Measurements from ENCODE around the gene PPIL4.
A peak's percentile ranks its signal among the peaks of the same experiment; 100 is the strongest.

PPIL4 gene

GRCh38 chr6:149567945-149568585 is 22.2 kb upstream of the PPIL4 start:
- no peak for DNase-seq
- H4K20me1 ChIP-seq (ENCODE audit: insufficient read depth, low read length) = no peaks in the 10 kb centered on the region
- TF ChIP-seq EZH2 (optimal IDR thresholded peaks at IDR 0.05; ENCODE audit: low read depth, low read length) (no peak), EZH2phosphoT487 (IDR thresholded peaks at IDR 0.05; ENCODE audit: low read length) (no peak), CTCF (IDR thresholded peaks at IDR 0.05; ENCODE audit: low read length) (no peak)
- no peaks in the 10 kb centered on the region for H3K9me2 ChIP-seq (replicated peaks; ENCODE audit: insufficient read depth, low read length)
- no peak overlapping the region for H3K4me3 ChIP-seq (ENCODE audit: low read length)
- H2AFZ ChIP-seq (ENCODE audit: low read length) = no peak overlapping the region
- H3K4me1 ChIP-seq (ENCODE audit: low read length) = peaks cover 6% of the 10 kb centered on the region; the same call in 1 of the 2 replicates
- no peaks in the 10 kb centered on the region; the same call in 1 of the 2 replicates for H3F3A ChIP-seq (ENCODE audit: insufficient read depth, low read length)
- H3K27ac ChIP-seq (ENCODE audit: low read length) = no peak overlapping the region
- no peaks in the 10 kb centered on the region for H3K9me3 ChIP-seq (replicated peaks; ENCODE audit: insufficient read depth, low read length)
- no peak overlapping the region for H3K4me2 ChIP-seq (ENCODE audit: low read depth, low read length)
- H3K36me3 ChIP-seq (replicated peaks; ENCODE audit: insufficient read depth, low read length) = no peaks in the 10 kb centered on the region
- H3K9ac ChIP-seq (ENCODE audit: low read length) = no peak overlapping the region
- H3K27me3 ChIP-seq (replicated peaks; ENCODE audit: insufficient read depth, low read length) = peaks cover 16% of the 10 kb centered on the region
- peaks cover 24% of the 10 kb centered on the region for H3K79me2 ChIP-seq (ENCODE audit: low read length)

GRCh38 chr6:149567194-149567586 is 21.3 kb upstream of the PPIL4 start:
- peak overlapping the region; percentile 74 for H3K4me2 ChIP-seq (ENCODE audit: low read depth, low read length)
- H3F3A ChIP-seq (ENCODE audit: insufficient read depth, low read length) = no peaks in the 10 kb centered on the region; the same call in 1 of the 2 replicates
- H4K20me1 ChIP-seq (ENCODE audit: insufficient read depth, low read length) = no peaks in the 10 kb centered on the region
- H3K36me3 ChIP-seq (replicated peaks; ENCODE audit: insufficient read depth, low read length) = no peaks in the 10 kb centered on the region
- peak; percentile 24 for DNase-seq
- no peaks in the 10 kb centered on the region for H3K9me2 ChIP-seq (replicated peaks; ENCODE audit: insufficient read depth, low read length)
- peak overlapping the region; percentile 69 for H3K9ac ChIP-seq (ENCODE audit: low read length)
- no peaks in the 10 kb centered on the region for H3K9me3 ChIP-seq (replicated peaks; ENCODE audit: insufficient read depth, low read length)
- H3K4me1 ChIP-seq (ENCODE audit: low read length) = peaks cover 6% of the 10 kb centered on the region; the same call in 1 of the 2 replicates
- H3K4me3 ChIP-seq (ENCODE audit: low read length) = peak overlapping the region; percentile 75
- peak overlapping the region; percentile 63 for H2AFZ ChIP-seq (ENCODE audit: low read length)
- peaks cover 16% of the 10 kb centered on the region for H3K27me3 ChIP-seq (replicated peaks; ENCODE audit: insufficient read depth, low read length)
- TF ChIP-seq EZH2phosphoT487 (IDR thresholded peaks at IDR 0.05; ENCODE audit: low read length) (no peak), CTCF (IDR thresholded peaks at IDR 0.05; ENCODE audit: low read length) (no peak), EZH2 (optimal IDR thresholded peaks at IDR 0.05; ENCODE audit: low read depth, low read length) (no peak)
- H3K27ac ChIP-seq (ENCODE audit: low read length) = peak overlapping the region; percentile 55; the same call in 1 of the 2 replicates
- peaks cover 24% of the 10 kb centered on the region for H3K79me2 ChIP-seq (ENCODE audit: low read length)

GRCh38 chr6:149566410-149567193 is 20.8 kb upstream of the PPIL4 start:
- H4K20me1 ChIP-seq (ENCODE audit: insufficient read depth, low read length) = no peaks in the 10 kb centered on the region
- DNase-seq = peak; percentile 10
- H2AFZ ChIP-seq (ENCODE audit: low read length) = peak overlapping the region; percentile 63
- peaks cover 16% of the 10 kb centered on the region for H3K27me3 ChIP-seq (replicated peaks; ENCODE audit: insufficient read depth, low read length)
- H3K36me3 ChIP-seq (replicated peaks; ENCODE audit: insufficient read depth, low read length) = no peaks in the 10 kb centered on the region
- H3K4me2 ChIP-seq (ENCODE audit: low read depth, low read length) = peak overlapping the region; percentile 74
- TF ChIP-seq EZH2phosphoT487 (IDR thresholded peaks at IDR 0.05; ENCODE audit: low read length) (no peak), EZH2 (optimal IDR thresholded peaks at IDR 0.05; ENCODE audit: low read depth, low read length) (no peak), CTCF (IDR thresholded peaks at IDR 0.05; ENCODE audit: low read length) (no peak)
- peaks cover 6% of the 10 kb centered on the region; the same call in 1 of the 2 replicates for H3K4me1 ChIP-seq (ENCODE audit: low read length)
- H3K9ac ChIP-seq (ENCODE audit: low read length) = peak overlapping the region; percentile 69
- no peaks in the 10 kb centered on the region for H3K9me2 ChIP-seq (replicated peaks; ENCODE audit: insufficient read depth, low read length)
- no peaks in the 10 kb centered on the region for H3K9me3 ChIP-seq (replicated peaks; ENCODE audit: insufficient read depth, low read length)
- peaks cover 24% of the 10 kb centered on the region for H3K79me2 ChIP-seq (ENCODE audit: low read length)
- peak overlapping the region; percentile 75 for H3K4me3 ChIP-seq (ENCODE audit: low read length)
- H3F3A ChIP-seq (ENCODE audit: insufficient read depth, low read length) = no peaks in the 10 kb centered on the region; the same call in 1 of the 2 replicates
- H3K27ac ChIP-seq (ENCODE audit: low read length) = peak overlapping the region; percentile 55; the same call in 1 of the 2 replicates

Measured in MM.1S (cell line).